Skeletal muscle satellite cell (primary cell): ENCODE data around the gene DIAPH3.
A peak's percentile ranks its signal among the peaks of the same experiment; 100 is the strongest.

Experiments
- H3K27me3 ChIP-seq: 2 replicates; pipeline ENCODE4 v1.7.0; 2013; ENCODE audit warnings: low read length; ENCODE audit not compliant: control insufficient read depth, insufficient read depth
- H3K36me3 ChIP-seq: 2 replicates; pipeline ENCODE4 v1.7.0; 2013; ENCODE audit warnings: mild to moderate bottlenecking, control low read depth, low read length; ENCODE audit not compliant: insufficient read depth
- H3K4me1 ChIP-seq: 2 replicates; pipeline ENCODE4 v1.7.0; 2013; ENCODE audit warnings: low read length; ENCODE audit not compliant: control insufficient read depth, insufficient read depth
- H3K4me2 ChIP-seq: 2 replicates; pipeline ENCODE4 v1.7.0; 2013; ENCODE audit warnings: mild to moderate bottlenecking, low read length
- H3K4me3 ChIP-seq: 2 replicates; pipeline ENCODE4 v1.7.0; 2013; ENCODE audit warnings: low read length
- H3K9ac ChIP-seq: 2 replicates; pipeline ENCODE4 v1.7.0; 2013; ENCODE audit warnings: mild to moderate bottlenecking, low read depth, low read length, moderate library complexity
- H3K9me3 ChIP-seq: replicated peaks from 2 replicates; pipeline ENCODE4 v1.7.0; 2013; ENCODE audit warnings: mild to moderate bottlenecking, control low read depth, low read length

Gene DIAPH3

GRCh38 chr13:59766236-59766635 is 397.5 kb downstream of the DIAPH3 start:
- Histone ChIP-seq H3K4me3 (no peak overlapping the region), H3K9me3 (no peaks in the 10 kb centered on the region), H3K9ac (no peak overlapping the region), H3K27me3 (no peaks in the 10 kb centered on the region), H3K4me2 (no peak overlapping the region), H3K36me3 (no peaks in the 10 kb centered on the region), H3K4me1 (no peaks in the 10 kb centered on the region)

- Histone ChIP-seq H3K27me3 (no peaks in the 10 kb centered on the region), H3K36me3 (no peaks in the 10 kb centered on the region), H3K4me3 (no peak overlapping the region), H3K4me2 (peak overlapping the region; percentile 31), H3K9ac (no peak overlapping the region), H3K4me1 (peaks cover 36% of the 10 kb centered on the region), H3K9me3 (no peaks in the 10 kb centered on the region)
These were observed 408.0 kb downstream of the DIAPH3 start for GRCh38 chr13:59755632-59756290.

- Histone ChIP-seq H3K4me2 (no peak overlapping the region), H3K4me3 (no peak overlapping the region), H3K27me3 (no peaks in the 10 kb centered on the region)
These were observed 409.3 kb downstream of the DIAPH3 start for GRCh38 chr13:59754411-59754810.

GRCh38 chr13:59750860-59751259 is 412.9 kb downstream of the DIAPH3 start:
- Histone ChIP-seq H3K4me2 (peak overlapping the region; percentile 77), H3K9ac (peak overlapping the region; percentile 34), H3K9me3 (no peaks in the 10 kb centered on the region), H3K4me1 (peaks cover 55% of the 10 kb centered on the region), H3K36me3 (no peaks in the 10 kb centered on the region), H3K27me3 (no peaks in the 10 kb centered on the region), H3K4me3 (peak overlapping the region; percentile 59)

More at GRCh38 chr13:59754411-59754810, 409.3 kb downstream of the DIAPH3 start:
- Histone ChIP-seq H3K9me3 (no peaks in the 10 kb centered on the region), H3K9ac (no peak overlapping the region), H3K36me3 (no peaks in the 10 kb centered on the region), H3K4me1 (peaks cover 45% of the 10 kb centered on the region)

- H3K9ac ChIP-seq = no peak overlapping the region
- no peaks in the 10 kb centered on the region for H3K27me3 ChIP-seq
- peaks cover 52% of the 10 kb centered on the region for H3K4me1 ChIP-seq
- H3K4me2 ChIP-seq = no peak overlapping the region
- no peaks in the 10 kb centered on the region for H3K9me3 ChIP-seq
- H3K36me3 ChIP-seq = no peaks in the 10 kb centered on the region
- H3K4me3 ChIP-seq = no peak overlapping the region
These were observed 415.7 kb downstream of the DIAPH3 start for GRCh38 chr13:59748046-59748445.

- no peak overlapping the region for H3K4me3 ChIP-seq
- H3K4me2 ChIP-seq = no peak overlapping the region
- no peaks in the 10 kb centered on the region for H3K27me3 ChIP-seq
- peaks cover 49% of the 10 kb centered on the region for H3K4me1 ChIP-seq
- no peaks in the 10 kb centered on the region for H3K36me3 ChIP-seq
- no peaks in the 10 kb centered on the region for H3K9me3 ChIP-seq
- no peak overlapping the region for H3K9ac ChIP-seq
These were observed 416.2 kb downstream of the DIAPH3 start for GRCh38 chr13:59747529-59747928.

GRCh38 chr13:59746291-59746962 is 417.3 kb downstream of the DIAPH3 start:
- Histone ChIP-seq H3K4me2 (peak overlapping the region; percentile 69), H3K9me3 (no peaks in the 10 kb centered on the region), H3K4me1 (peaks cover 47% of the 10 kb centered on the region), H3K4me3 (peak overlapping the region; percentile 49), H3K27me3 (no peaks in the 10 kb centered on the region), H3K9ac (peak overlapping the region; percentile 51), H3K36me3 (no peaks in the 10 kb centered on the region)

GRCh38 chr13:59745392-59745788 is 418.3 kb downstream of the DIAPH3 start:
- H3K4me2 ChIP-seq = peak overlapping the region; percentile 69
- no peaks in the 10 kb centered on the region for H3K27me3 ChIP-seq
- H3K36me3 ChIP-seq = no peaks in the 10 kb centered on the region
- no peaks in the 10 kb centered on the region for H3K9me3 ChIP-seq
- no peak overlapping the region for H3K4me3 ChIP-seq
- H3K4me1 ChIP-seq = peaks cover 36% of the 10 kb centered on the region
- H3K9ac ChIP-seq = peak overlapping the region; percentile 51

GRCh38 chr13:59744747-59745391 is 418.9 kb downstream of the DIAPH3 start:
- no peaks in the 10 kb centered on the region for H3K9me3 ChIP-seq
- peak overlapping the region; percentile 69 for H3K4me2 ChIP-seq
- H3K4me3 ChIP-seq = no peak overlapping the region
- peaks cover 33% of the 10 kb centered on the region for H3K4me1 ChIP-seq
- no peaks in the 10 kb centered on the region for H3K27me3 ChIP-seq
- no peak overlapping the region for H3K9ac ChIP-seq
- H3K36me3 ChIP-seq = no peaks in the 10 kb centered on the region

GRCh38 chr13:59743195-59743594 is 420.5 kb downstream of the DIAPH3 start:
- Histone ChIP-seq H3K4me1 (peaks cover 30% of the 10 kb centered on the region), H3K9me3 (no peaks in the 10 kb centered on the region), H3K9ac (no peak overlapping the region), H3K36me3 (no peaks in the 10 kb centered on the region), H3K4me2 (no peak overlapping the region), H3K27me3 (no peaks in the 10 kb centered on the region), H3K4me3 (no peak overlapping the region)

- Histone ChIP-seq H3K4me3 (no peak overlapping the region), H3K9ac (no peak overlapping the region), H3K36me3 (no peaks in the 10 kb centered on the region), H3K9me3 (no peaks in the 10 kb centered on the region), H3K4me2 (no peak overlapping the region), H3K4me1 (peaks cover 27% of the 10 kb centered on the region), H3K27me3 (no peaks in the 10 kb centered on the region)
These were observed 421.3 kb downstream of the DIAPH3 start for GRCh38 chr13:59742467-59742866.
